ENCODE measurements around the gene FRMD8. TPM values are rescaled to one million over a fixed set of nuclear protein-coding genes. Genes with fewer than 3 reads are reported as not detected.

Gene FRMD8
- total and polyA plus RNA-seq, 9 of the 15 experiments (the other 6 are each of a cell fraction or from before 2014, with no cell fraction given) = 4.5 to 54.5 (median 15.8) TPM

- 0 out of 2 replicates have a peak, but pooled peaks have one; percentile 58 for TF ChIP-seq ZNF324 (CRISPR knock-in tag; IDR thresholded peaks at IDR 0.05)
- no peak for TF ChIP-seq COPS2 (conservative IDR thresholded peaks at IDR 0.05)
- 0 out of 2 replicates have a peak, but pooled peaks have one; percentile 65 for TF ChIP-seq IRF9 (tag; IDR thresholded peaks at IDR 0.05)
- no peak for TF ChIP-seq EWSR1 (IDR thresholded peaks at IDR 0.05; ENCODE audit: borderline replicate concordance, low read depth, partially characterized antibody)
- no peak for TF ChIP-seq KLF13 (tag; IDR thresholded peaks at IDR 0.05; ENCODE audit: borderline replicate concordance, low read depth)
- TF ChIP-seq XRCC3 (IDR thresholded peaks at IDR 0.05) = no peak
- TF ChIP-seq ZNF398 (CRISPR knock-in tag; IDR thresholded peaks at IDR 0.05) = no peak
- no peak for TF ChIP-seq SMARCC2 (IDR thresholded peaks at IDR 0.05; ENCODE audit: low read depth)
- 0 out of 2 replicates have a peak, but pooled peaks have one; percentile 35 for TF ChIP-seq CBFB (CRISPR knock-in tag; IDR thresholded peaks at IDR 0.05)
- TF ChIP-seq ZNF282 (CRISPR knock-in tag; IDR thresholded peaks at IDR 0.05) = 0 out of 2 replicates have a peak, but pooled peaks have one; percentile 23
- TF ChIP-seq ARHGAP35 (IDR thresholded peaks at IDR 0.05; ENCODE audit: partially characterized antibody) = no peak
- no peak for TF ChIP-seq ZNF77 (CRISPR knock-in tag; IDR thresholded peaks at IDR 0.05)
- TF ChIP-seq KLF10 (CRISPR knock-in tag; IDR thresholded peaks at IDR 0.05) = no peak
- TF ChIP-seq POLR3G (IDR thresholded peaks at IDR 0.05; ENCODE audit: extremely low read depth, insufficient read length, insufficient replicate concordance) = no peak
- no peak for TF ChIP-seq PBX2 (CRISPR knock-in tag; IDR thresholded peaks at IDR 0.05; ENCODE audit: low read depth)
- TF ChIP-seq PBX2 (tag; conservative IDR thresholded peaks at IDR 0.05; ENCODE audit: low read depth) = no peak
- TF ChIP-seq RB1 (IDR thresholded peaks at IDR 0.05; ENCODE audit: low read depth) = peak; percentile 92
- TF ChIP-seq ZNF445 (CRISPR knock-in tag; IDR thresholded peaks at IDR 0.05; ENCODE audit: low read depth) = no peak
- no peak for TF ChIP-seq TCF7L2 (IDR thresholded peaks at IDR 0.05; ENCODE audit: low read depth, low read length)
- TF ChIP-seq RFX1 (IDR thresholded peaks at IDR 0.05) = no peak
- peak; percentile 24; the same call in 1 of the 2 replicates for TF ChIP-seq PML (IDR thresholded peaks at IDR 0.05; ENCODE audit: low read length)
- peak; percentile 79; the same call in 1 of the 2 replicates for TF ChIP-seq POLR2AphosphoS5 (IDR thresholded peaks at IDR 0.05; ENCODE audit: control insufficient read depth, insufficient read depth, low read depth, low read length)
These were observed at the start of gene FRMD8 (continued) for GRCh38 chr11:65386307-65387140.

Measured in K562 (cell line).